SH-SY5Y (cell line): Measurements from ENCODE around the gene PLCB4.

Experiments used
- GATA2 ChIP-seq: IDR thresholded peaks from 2 replicates; pipeline ENCODE4 v1.6.1; 2011; ENCODE audit warnings: mild to moderate bottlenecking, low read depth, low read length
- GATA3 ChIP-seq: IDR thresholded peaks from 2 replicates; pipeline ENCODE4 v1.6.1; 2011; ENCODE audit warnings: low read depth, mild to moderate bottlenecking, low read length, moderate library complexity

DNA sequence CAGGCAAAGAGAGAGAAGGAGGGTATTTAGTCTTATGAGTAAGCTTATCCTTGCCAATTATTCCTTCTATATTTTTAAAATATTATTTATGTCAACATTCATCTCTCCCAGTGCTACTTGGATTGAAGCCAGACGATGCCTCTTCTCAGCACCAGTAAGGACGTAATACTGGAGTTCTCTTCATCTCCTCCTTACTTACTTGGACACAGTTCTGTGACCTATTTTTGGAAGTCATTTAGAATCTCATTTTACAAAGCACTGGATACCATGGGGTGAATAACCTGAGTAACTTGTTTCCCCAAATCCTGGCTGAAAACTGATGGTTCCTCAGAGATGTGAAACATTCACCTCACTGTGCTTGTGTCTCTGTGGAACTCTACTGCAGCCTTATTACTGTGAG lies 308.1 kb downstream of the PLCB4 start:
- TF ChIP-seq GATA2 (no peak), GATA3 (no peak)
